ENCODE results near the gene STEAP1B. TPM values are rescaled to one million over a fixed set of nuclear protein-coding genes. Genes with fewer than 3 reads are reported as not detected.

The STEAP1B gene
- total RNA-seq, 6 experiments from 2014 or later: 36.6 to 101 (median 92.6) TPM

DNA sequence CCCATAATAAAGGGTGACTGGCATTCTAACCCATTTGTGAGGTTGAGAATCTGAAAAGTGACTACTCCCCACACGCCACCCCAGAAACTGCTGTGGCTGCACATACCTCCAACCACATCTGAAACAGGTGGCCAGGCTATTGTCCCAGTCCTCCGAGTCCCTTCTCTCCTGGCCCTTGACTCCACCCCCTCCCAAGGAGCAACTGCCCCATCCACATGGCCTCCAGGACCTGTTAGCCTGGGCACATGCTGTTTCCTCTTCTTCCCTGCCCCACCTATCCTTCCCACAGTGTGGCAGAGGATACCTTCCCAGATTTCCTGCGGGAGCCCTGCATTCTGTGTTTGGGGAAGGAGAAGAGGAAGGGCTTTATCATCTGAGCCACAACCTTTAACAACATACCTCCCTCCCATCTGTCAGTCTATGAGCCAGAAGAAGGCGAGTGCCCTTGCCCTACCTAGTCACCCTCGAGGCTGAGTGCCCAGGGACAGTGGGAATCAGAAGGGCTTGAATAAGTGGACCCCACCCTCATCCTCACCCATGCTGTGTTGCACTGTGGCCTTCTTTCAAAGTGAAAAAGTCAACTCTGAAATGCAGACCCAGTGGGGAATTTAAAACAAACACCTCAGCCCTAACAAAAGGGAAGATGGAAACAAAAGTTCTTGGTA lies 11.9 kb downstream of the STEAP1B start:
- Mint-ChIP-seq H3K27me3 (ENCODE audit: insufficient read depth) (peaks cover 4% of the 10 kb centered on the region; the same call in 1 of the 2 replicates), H3K9me3 (no peaks in the 10 kb centered on the region), H3K36me3 (ENCODE audit: low read depth) (peaks cover 44% of the 10 kb centered on the region), H3K4me1 (ENCODE audit: low read depth) (peaks cover 62% of the 10 kb centered on the region), H3K27ac (peak overlapping the region; percentile 60; the same call in 1 of the 2 replicates), H3K4me3 (no peak overlapping the region)
- no peak for DNase-seq
- TF ChIP-seq CTCF (IDR thresholded peaks at IDR 0.05): no peak

DNA sequence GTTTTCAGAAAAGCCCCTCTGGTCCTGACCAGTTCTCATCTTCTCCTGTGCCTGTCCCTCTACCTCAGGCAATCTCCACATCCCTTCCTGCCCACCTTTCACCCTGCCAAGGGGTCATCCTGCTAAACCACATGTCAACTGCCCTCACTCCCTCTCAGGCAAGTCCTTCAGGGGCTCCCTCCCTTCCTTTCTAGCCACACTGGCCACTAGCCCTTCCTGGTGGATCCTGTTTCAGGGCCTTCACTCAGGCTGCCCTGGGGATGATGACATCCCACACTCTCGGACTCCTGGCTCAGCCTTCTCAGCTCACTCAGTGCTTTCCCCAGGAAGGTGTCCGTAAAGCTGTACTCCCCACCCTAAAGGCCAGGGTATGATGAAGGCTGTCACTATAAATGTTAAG lies 13.4 kb downstream of the STEAP1B start:
- Mint-ChIP-seq H3K36me3 (ENCODE audit: low read depth) (peaks cover 42% of the 10 kb centered on the region), H3K27me3 (ENCODE audit: insufficient read depth) (peaks cover 4% of the 10 kb centered on the region; the same call in 1 of the 2 replicates), H3K9me3 (no peaks in the 10 kb centered on the region), H3K4me1 (ENCODE audit: low read depth) (peaks cover 77% of the 10 kb centered on the region), H3K27ac (peak overlapping the region; percentile 91), H3K4me3 (peak overlapping the region; percentile 29)
- TF ChIP-seq CTCF (IDR thresholded peaks at IDR 0.05): no peak
- DNase-seq: no peak

DNA sequence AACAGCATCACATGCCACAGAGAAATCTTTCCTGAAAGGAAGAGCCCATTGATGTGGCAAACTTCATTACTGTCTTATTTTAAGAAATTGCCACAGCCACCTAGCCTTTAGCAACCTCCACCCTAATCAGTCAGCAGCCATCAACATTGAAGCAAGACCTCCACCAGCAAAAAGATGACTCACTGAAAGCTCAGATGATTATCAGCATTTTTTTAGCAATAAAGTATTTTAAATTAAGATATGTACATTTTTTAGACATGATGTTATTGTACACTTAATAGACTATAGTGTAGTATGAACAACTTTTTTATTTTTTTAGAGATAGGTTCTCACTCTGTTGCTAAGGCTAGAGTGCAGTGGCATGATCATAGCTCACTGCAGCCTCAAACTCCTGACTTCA lies 14.8 kb downstream of the STEAP1B start:
- Mint-ChIP-seq H3K4me1 (ENCODE audit: low read depth) (peaks cover 80% of the 10 kb centered on the region), H3K36me3 (ENCODE audit: low read depth) (peaks cover 43% of the 10 kb centered on the region), H3K27ac (peak overlapping the region; percentile 91), H3K27me3 (ENCODE audit: insufficient read depth) (peaks cover 4% of the 10 kb centered on the region; the same call in 1 of the 2 replicates), H3K4me3 (peak overlapping the region; percentile 25; the same call in 1 of the 2 replicates), H3K9me3 (no peaks in the 10 kb centered on the region)
- peak; percentile 66 for DNase-seq
- TF ChIP-seq CTCF (IDR thresholded peaks at IDR 0.05): no peak

DNA sequence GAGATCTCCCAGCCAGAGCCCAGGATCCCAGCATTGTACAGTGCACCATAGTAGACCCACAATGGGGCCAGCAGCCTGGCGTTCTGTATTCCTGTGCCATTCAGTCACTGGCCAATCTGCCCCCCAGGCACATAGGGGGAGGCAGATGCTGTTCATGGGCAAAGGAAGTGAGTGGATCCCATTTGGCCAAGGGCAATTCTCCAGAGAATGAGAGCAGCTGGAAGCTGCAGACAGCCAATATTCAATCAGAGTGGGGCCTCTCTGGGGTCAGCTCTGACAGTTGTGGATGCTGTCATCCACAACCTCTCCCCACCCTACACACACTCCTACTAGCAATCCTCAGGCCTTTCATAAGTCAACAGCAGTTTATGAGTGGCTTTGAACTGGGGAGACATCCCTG lies 17.5 kb downstream of the STEAP1B start:
- Mint-ChIP-seq H3K9me3 (no peaks in the 10 kb centered on the region), H3K4me1 (ENCODE audit: low read depth) (peaks cover 62% of the 10 kb centered on the region), H3K36me3 (ENCODE audit: low read depth) (peaks cover 54% of the 10 kb centered on the region), H3K27me3 (ENCODE audit: insufficient read depth) (no peaks in the 10 kb centered on the region), H3K27ac (peak overlapping the region; percentile 93), H3K4me3 (peak overlapping the region; percentile 60)
- no peak for TF ChIP-seq CTCF (IDR thresholded peaks at IDR 0.05)
- no peak for DNase-seq

- Mint-ChIP-seq H3K4me1 (ENCODE audit: low read depth) (peaks cover 55% of the 10 kb centered on the region), H3K27ac (peak overlapping the region; percentile 93), H3K4me3 (peak overlapping the region; percentile 60), H3K27me3 (ENCODE audit: insufficient read depth) (no peaks in the 10 kb centered on the region), H3K36me3 (ENCODE audit: low read depth) (peaks cover 55% of the 10 kb centered on the region), H3K9me3 (no peaks in the 10 kb centered on the region)
- TF ChIP-seq CTCF (IDR thresholded peaks at IDR 0.05): no peak
- peak; percentile 49 for DNase-seq
Observed at GRCh38 chr7:22481726-22482125, 18.3 kb downstream of the STEAP1B start.
